WTC11 (cell line): ENCODE data around the gene GPC4. TPM values are rescaled to one million over a fixed set of nuclear protein-coding genes. Genes with fewer than 3 reads are reported as not detected.
A peak's percentile ranks its signal among the peaks of the same experiment; 100 is the strongest.

ENCODE experiments used
- ATAC-seq: fragments of 200-7000 bp; cut with Tn5 transposase; 2 replicates; pipeline ENCODE4 v1.10.0; 2021; ENCODE audit warnings: mild to moderate bottlenecking, moderate library complexity
- CTCF ChIA-PET: fragments of 300-600 bp; sonication (Branson Sonifier 250); formaldehyde crosslinking; loops from one replicate; lab custom pipeline; 2021; ENCODE audit warnings: antibody characterized with exemption; lab: Charles Lee
- POLR2A ChIA-PET: fragments of 350-600 bp; sonication (Branson Sonifier 250); formaldehyde crosslinking; loops from one replicate; lab custom pipeline; 2021; ENCODE audit warnings: antibody characterized with exemption; lab: Charles Lee
- DNase-seq: peaks from one replicate; pipeline ENCODE4 v3.0.0; 2021; ENCODE audit warnings: low spot score
- H3K27ac Mint-ChIP-seq: 2 replicates; pipeline ENCODE4 v1.8.0; 2021; ENCODE audit warnings: mixed read lengths
- H3K27me3 Mint-ChIP-seq: 2 replicates; pipeline ENCODE4 v1.8.0; 2021; ENCODE audit warnings: low read depth, mild to moderate bottlenecking, moderate library complexity, mixed read lengths
- H3K36me3 Mint-ChIP-seq: 2 replicates; pipeline ENCODE4 v1.8.0; 2021; ENCODE audit warnings: mixed read lengths
- H3K4me1 Mint-ChIP-seq: 2 replicates; pipeline ENCODE4 v1.8.0; 2022; ENCODE audit warnings: mixed read lengths
- H3K4me3 Mint-ChIP-seq: 2 replicates; pipeline ENCODE4 v1.8.0; 2021; ENCODE audit warnings: mild to moderate bottlenecking, moderate library complexity, mixed read lengths
- H3K9me3 Mint-ChIP-seq: 2 replicates; pipeline ENCODE4 v1.8.0; 2021; ENCODE audit warnings: mixed read lengths
- ESRRA ChIP-seq: sonication (generic); formaldehyde crosslinking; IDR thresholded peaks from 2 replicates; pipeline ENCODE4 v1.8.1; 2022; ENCODE audit warnings: mild to moderate bottlenecking, missing genetic modification reagents, borderline replicate concordance
- GTF2I ChIP-seq: fragments of 250-450 bp; sonication (Bioruptor Pico); conservative IDR thresholded peaks from 2 replicates; pipeline ENCODE4 v1.4.0; 2021; ENCODE audit warnings: mild to moderate bottlenecking
- IRF2 ChIP-seq: sonication (generic); formaldehyde crosslinking; IDR thresholded peaks from 2 replicates; pipeline ENCODE4 v1.8.0; 2022; ENCODE audit warnings: low read depth, missing genetic modification reagents, borderline replicate concordance
- OVOL2 ChIP-seq: fragments of 250-450 bp; sonication (Bioruptor Pico); IDR thresholded peaks from 2 replicates; pipeline ENCODE4 v1.9.0; 2021; ENCODE audit warnings: mild to moderate bottlenecking, borderline replicate concordance
- RELA ChIP-seq: sonication (generic); formaldehyde crosslinking; IDR thresholded peaks from 2 replicates; pipeline ENCODE4 v1.8.1; 2022; ENCODE audit warnings: missing genetic modification reagents, mild to moderate bottlenecking, borderline replicate concordance
- SMAD3 ChIP-seq: sonication (generic); formaldehyde crosslinking; IDR thresholded peaks from 2 replicates; pipeline ENCODE4 v1.8.0; 2022; ENCODE audit warnings: missing genetic modification reagents, mild to moderate bottlenecking, borderline replicate concordance
- SOX15 ChIP-seq: fragments of 250-450 bp; sonication (Bioruptor Pico); IDR thresholded peaks from 2 replicates; pipeline ENCODE4 v1.9.0; 2021; ENCODE audit warnings: mild to moderate bottlenecking
- TEAD4 ChIP-seq: sonication (generic); formaldehyde crosslinking; IDR thresholded peaks from 2 replicates; pipeline ENCODE4 v1.8.0; 2022; ENCODE audit warnings: mild to moderate bottlenecking, missing genetic modification reagents
- ZNF416 ChIP-seq: fragments of 250-450 bp; sonication (Bioruptor Pico); IDR thresholded peaks from 2 replicates; pipeline ENCODE4 v1.9.0; 2021; ENCODE audit warnings: mild to moderate bottlenecking, inconsistent platforms
- ZNF671 ChIP-seq: fragments of 250-450 bp; sonication (Bioruptor Pico); IDR thresholded peaks from 2 replicates; pipeline ENCODE4 v1.8.0; 2021; ENCODE audit warnings: mild to moderate bottlenecking
- total RNA-seq: library from RNA; stranded (reverse); gene quantifications from 3 replicates; pipeline ENCODE4 v1.2.3, GENCODE V29; 2021
- TF ChIP-seq, protein P1 (sequence below): sonication (generic); formaldehyde crosslinking; IDR thresholded peaks from 2 replicates; pipeline ENCODE4 v1.8.1; 2023; ENCODE audit warnings: mild to moderate bottlenecking, moderate library complexity, missing genetic modification reagents
- TF ChIP-seq, protein P2 (sequence below): sonication (generic); formaldehyde crosslinking; conservative IDR thresholded peaks from 2 replicates; pipeline ENCODE4 v1.8.1; 2022; ENCODE audit warnings: mild to moderate bottlenecking, missing genetic modification reagents
- TF ChIP-seq, protein P3 (sequence below): fragments of 200-600 bp; IDR thresholded peaks from 2 replicates; pipeline ENCODE4 v1.8.0; 2022; ENCODE audit warnings: antibody characterized with exemption
- TF ChIP-seq, protein P4 (sequence below): sonication (generic); formaldehyde crosslinking; IDR thresholded peaks from 2 replicates; pipeline ENCODE4 v1.8.0; 2022; ENCODE audit warnings: mild to moderate bottlenecking, missing genetic modification reagents
- TF ChIP-seq, protein P5 (sequence below): sonication (generic); formaldehyde crosslinking; IDR thresholded peaks from 2 replicates; pipeline ENCODE4 v1.8.0; 2022; ENCODE audit warnings: mild to moderate bottlenecking, missing genetic modification reagents
- TF ChIP-seq, protein P6 (sequence below): sonication (generic); formaldehyde crosslinking; IDR thresholded peaks from 2 replicates; pipeline ENCODE4 v1.8.1; 2022; ENCODE audit warnings: low read depth, missing genetic modification reagents, borderline replicate concordance

The GPC4 gene
- total RNA-seq, 1 experiment from 2014 or later: 144 TPM

DNA sequence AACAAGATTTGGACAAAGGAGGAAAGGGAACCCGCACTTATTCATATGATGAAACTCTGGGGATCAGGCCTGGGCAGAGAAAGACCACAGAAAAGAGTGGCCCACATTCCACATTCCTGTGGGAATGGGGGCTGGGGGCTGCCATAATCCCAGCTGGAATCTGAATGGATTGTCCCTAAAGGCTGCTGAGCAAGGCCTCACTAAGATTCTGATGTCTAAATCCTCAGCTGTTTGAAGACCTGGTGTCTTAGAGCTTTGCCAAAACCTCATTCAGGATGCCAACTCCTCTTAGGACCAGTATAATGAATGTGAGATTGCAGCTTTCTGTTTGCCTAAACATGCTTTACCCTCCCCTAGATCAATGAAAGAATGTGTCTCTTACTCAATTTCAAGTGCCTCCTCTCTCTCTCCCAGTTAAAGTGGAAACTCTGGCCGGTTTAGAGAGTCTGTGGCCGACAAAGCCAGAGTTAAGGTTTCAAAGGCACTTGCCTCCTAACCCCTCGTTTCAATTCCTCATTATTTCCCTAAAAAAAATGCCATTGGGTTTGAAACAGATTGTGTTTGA is 33.3 kb upstream of the GPC4 start:
- H3K4me3 Mint-ChIP-seq: no peak overlapping the region
- no peaks in the 10 kb centered on the region for H3K27me3 Mint-ChIP-seq
- H3K9me3 Mint-ChIP-seq: no peaks in the 10 kb centered on the region
- CTCF ChIA-PET: no interaction called here
- H3K36me3 Mint-ChIP-seq: no peaks in the 10 kb centered on the region
- DNase-seq (no peak), ATAC-seq (no peak)
- peaks cover 42% of the 10 kb centered on the region for H3K4me1 Mint-ChIP-seq
- TF ChIP-seq, protein P1, sequence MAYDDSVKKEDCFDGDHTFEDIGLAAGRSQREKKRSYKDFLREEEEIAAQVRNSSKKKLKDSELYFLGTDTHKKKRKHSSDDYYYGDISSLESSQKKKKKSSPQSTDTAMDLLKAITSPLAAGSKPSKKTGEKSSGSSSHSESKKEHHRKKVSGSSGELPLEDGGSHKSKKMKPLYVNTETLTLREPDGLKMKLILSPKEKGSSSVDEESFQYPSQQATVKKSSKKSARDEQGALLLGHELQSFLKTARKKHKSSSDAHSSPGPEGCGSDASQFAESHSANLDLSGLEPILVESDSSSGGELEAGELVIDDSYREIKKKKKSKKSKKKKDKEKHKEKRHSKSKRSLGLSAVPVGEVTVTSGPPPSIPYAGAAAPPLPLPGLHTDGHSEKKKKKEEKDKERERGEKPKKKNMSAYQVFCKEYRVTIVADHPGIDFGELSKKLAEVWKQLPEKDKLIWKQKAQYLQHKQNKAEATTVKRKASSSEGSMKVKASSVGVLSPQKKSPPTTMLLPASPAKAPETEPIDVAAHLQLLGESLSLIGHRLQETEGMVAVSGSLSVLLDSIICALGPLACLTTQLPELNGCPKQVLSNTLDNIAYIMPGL (CRISPR knock-in tag): no peak
- TF ChIP-seq, protein P2, sequence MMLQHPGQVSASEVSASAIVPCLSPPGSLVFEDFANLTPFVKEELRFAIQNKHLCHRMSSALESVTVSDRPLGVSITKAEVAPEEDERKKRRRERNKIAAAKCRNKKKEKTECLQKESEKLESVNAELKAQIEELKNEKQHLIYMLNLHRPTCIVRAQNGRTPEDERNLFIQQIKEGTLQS (CRISPR knock-in tag): no peak
- TF ChIP-seq ZNF416: no peak
- no peak for TF ChIP-seq IRF2 (CRISPR knock-in tag)
- no peak for TF ChIP-seq ZNF671 (CRISPR knock-in tag)
- no peak for TF ChIP-seq SOX15
- TF ChIP-seq, protein P3, sequence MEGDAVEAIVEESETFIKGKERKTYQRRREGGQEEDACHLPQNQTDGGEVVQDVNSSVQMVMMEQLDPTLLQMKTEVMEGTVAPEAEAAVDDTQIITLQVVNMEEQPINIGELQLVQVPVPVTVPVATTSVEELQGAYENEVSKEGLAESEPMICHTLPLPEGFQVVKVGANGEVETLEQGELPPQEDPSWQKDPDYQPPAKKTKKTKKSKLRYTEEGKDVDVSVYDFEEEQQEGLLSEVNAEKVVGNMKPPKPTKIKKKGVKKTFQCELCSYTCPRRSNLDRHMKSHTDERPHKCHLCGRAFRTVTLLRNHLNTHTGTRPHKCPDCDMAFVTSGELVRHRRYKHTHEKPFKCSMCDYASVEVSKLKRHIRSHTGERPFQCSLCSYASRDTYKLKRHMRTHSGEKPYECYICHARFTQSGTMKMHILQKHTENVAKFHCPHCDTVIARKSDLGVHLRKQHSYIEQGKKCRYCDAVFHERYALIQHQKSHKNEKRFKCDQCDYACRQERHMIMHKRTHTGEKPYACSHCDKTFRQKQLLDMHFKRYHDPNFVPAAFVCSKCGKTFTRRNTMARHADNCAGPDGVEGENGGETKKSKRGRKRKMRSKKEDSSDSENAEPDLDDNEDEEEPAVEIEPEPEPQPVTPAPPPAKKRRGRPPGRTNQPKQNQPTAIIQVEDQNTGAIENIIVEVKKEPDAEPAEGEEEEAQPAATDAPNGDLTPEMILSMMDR: no peak
- TF ChIP-seq RELA (CRISPR knock-in tag): no peak
- TF ChIP-seq GTF2I (CRISPR knock-in tag): no peak
- TF ChIP-seq SMAD3 (CRISPR knock-in tag): no peak
- TF ChIP-seq, protein P4, sequence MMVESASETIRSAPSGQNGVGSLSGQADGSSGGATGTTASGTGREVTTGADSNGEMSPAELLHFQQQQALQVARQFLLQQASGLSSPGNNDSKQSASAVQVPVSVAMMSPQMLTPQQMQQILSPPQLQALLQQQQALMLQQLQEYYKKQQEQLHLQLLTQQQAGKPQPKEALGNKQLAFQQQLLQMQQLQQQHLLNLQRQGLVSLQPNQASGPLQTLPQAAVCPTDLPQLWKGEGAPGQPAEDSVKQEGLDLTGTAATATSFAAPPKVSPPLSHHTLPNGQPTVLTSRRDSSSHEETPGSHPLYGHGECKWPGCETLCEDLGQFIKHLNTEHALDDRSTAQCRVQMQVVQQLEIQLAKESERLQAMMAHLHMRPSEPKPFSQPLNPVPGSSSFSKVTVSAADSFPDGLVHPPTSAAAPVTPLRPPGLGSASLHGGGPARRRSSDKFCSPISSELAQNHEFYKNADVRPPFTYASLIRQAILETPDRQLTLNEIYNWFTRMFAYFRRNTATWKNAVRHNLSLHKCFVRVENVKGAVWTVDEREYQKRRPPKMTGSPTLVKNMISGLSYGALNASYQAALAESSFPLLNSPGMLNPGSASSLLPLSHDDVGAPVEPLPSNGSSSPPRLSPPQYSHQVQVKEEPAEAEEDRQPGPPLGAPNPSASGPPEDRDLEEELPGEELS (CRISPR knock-in tag): no peak
- TF ChIP-seq ESRRA: no peak
- TF ChIP-seq TEAD4 (CRISPR knock-in tag): no peak
- no peak for TF ChIP-seq OVOL2
- TF ChIP-seq, protein P5, sequence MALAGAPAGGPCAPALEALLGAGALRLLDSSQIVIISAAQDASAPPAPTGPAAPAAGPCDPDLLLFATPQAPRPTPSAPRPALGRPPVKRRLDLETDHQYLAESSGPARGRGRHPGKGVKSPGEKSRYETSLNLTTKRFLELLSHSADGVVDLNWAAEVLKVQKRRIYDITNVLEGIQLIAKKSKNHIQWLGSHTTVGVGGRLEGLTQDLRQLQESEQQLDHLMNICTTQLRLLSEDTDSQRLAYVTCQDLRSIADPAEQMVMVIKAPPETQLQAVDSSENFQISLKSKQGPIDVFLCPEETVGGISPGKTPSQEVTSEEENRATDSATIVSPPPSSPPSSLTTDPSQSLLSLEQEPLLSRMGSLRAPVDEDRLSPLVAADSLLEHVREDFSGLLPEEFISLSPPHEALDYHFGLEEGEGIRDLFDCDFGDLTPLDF (CRISPR knock-in tag): no peak
- TF ChIP-seq, protein P6, sequence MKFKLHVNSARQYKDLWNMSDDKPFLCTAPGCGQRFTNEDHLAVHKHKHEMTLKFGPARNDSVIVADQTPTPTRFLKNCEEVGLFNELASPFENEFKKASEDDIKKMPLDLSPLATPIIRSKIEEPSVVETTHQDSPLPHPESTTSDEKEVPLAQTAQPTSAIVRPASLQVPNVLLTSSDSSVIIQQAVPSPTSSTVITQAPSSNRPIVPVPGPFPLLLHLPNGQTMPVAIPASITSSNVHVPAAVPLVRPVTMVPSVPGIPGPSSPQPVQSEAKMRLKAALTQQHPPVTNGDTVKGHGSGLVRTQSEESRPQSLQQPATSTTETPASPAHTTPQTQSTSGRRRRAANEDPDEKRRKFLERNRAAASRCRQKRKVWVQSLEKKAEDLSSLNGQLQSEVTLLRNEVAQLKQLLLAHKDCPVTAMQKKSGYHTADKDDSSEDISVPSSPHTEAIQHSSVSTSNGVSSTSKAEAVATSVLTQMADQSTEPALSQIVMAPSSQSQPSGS (CRISPR knock-in tag): no peak
- POLR2A ChIA-PET: no interaction called here
- H3K27ac Mint-ChIP-seq: peak overlapping the region; percentile 57; the same call in 1 of the 2 replicates
